Retinal pigment epithelial cell (primary cell): ENCODE measurements around the gene PLEKHN1.

Experiments used
- DNase-seq: peaks from one replicate; pipeline ENCODE4 v3.0.0-alpha.2; 2010; ENCODE audit warnings: low read depth
- H3K4me3 ChIP-seq: 2 replicates; pipeline ENCODE4 v1.5.1; 2011; ENCODE audit warnings: mild to moderate bottlenecking, low read length, control low read depth, moderate library complexity
- CTCF ChIP-seq: conservative IDR thresholded peaks from 2 replicates; pipeline ENCODE4 v1.5.1; 2011; ENCODE audit warnings: low read depth, low read length, control low read depth, inconsistent platforms

The PLEKHN1 gene

GRCh38 chr1:1019122-1019999, 53.1 kb downstream of the PLEKHN1 start:
- TF ChIP-seq CTCF = peak; percentile 33
- H3K4me3 ChIP-seq = peak overlapping the region; percentile 33
- DNase-seq = no peak

GRCh38 chr1:1020000-1020404, 53.7 kb downstream of the PLEKHN1 start, which contains the start of gene AGRN:
Gene AGRN (plus strand): TSS chr1:1020120. CDS start chr1:1020173, 53 bp downstream.
- DNase-seq = no peak
- no peak for TF ChIP-seq CTCF
- peak within 1 kb of the TSS; percentile 72 for H3K4me3 ChIP-seq

- DNase-seq = no peak
- no peak for TF ChIP-seq CTCF
- H3K4me3 ChIP-seq = peak overlapping the region; percentile 72
Measured at GRCh38 chr1:1020415-1021009, 54.2 kb downstream of the PLEKHN1 start.

GRCh38 chr1:1021010-1021919, 55.0 kb downstream of the PLEKHN1 start:
- no peak for DNase-seq
- TF ChIP-seq CTCF = no peak
- H3K4me3 ChIP-seq = peak overlapping the region; percentile 72

- no peak for TF ChIP-seq CTCF
- no peak for DNase-seq
- peak overlapping the region; percentile 72 for H3K4me3 ChIP-seq
Measured at GRCh38 chr1:1021920-1022259, 55.6 kb downstream of the PLEKHN1 start.

GRCh38 chr1:1022302-1023009, 56.2 kb downstream of the PLEKHN1 start:
- TF ChIP-seq CTCF = no peak
- H3K4me3 ChIP-seq = no peak overlapping the region

More at GRCh38 chr1:1022302-1023009, 56.2 kb downstream of the PLEKHN1 start:
- no peak for DNase-seq
